NCI-H748 treated with DMSO at 0.1 percent for 48 hours (cell line): ENCODE measurements around the gene SREK1IP1.

Experiments
- DNase-seq: peaks from one replicate; lab custom pipeline; 2025; lab: John Stamatoyannopoulos, UW

Gene SREK1IP1

GRCh38 chr5:64768358-64769312 lies at the start of gene SREK1IP1, which contains the start of gene CWC27:
TSS of gene SREK1IP1 (minus strand) at chr5:64768691. CDS start at chr5:64768517, 174 bp downstream.
TSS of gene CWC27 (plus strand) at chr5:64768930. CDS start at chr5:64769147, 217 bp downstream.
- DNase-seq = peak; percentile 87

GRCh38 chr5:64818245-64818644 lies 49.8 kb upstream of the SREK1IP1 start:
- DNase-seq = no peak

- DNase-seq = no peak
These were observed 45.6 kb upstream of the SREK1IP1 start for GRCh38 chr5:64814073-64814472.

GRCh38 chr5:64811050-64811640 lies 42.7 kb upstream of the SREK1IP1 start:
- DNase-seq = peak; percentile 55

- DNase-seq = no peak
These were observed 39.0 kb upstream of the SREK1IP1 start for GRCh38 chr5:64807520-64807919.

GRCh38 chr5:64806537-64806936 lies 38.0 kb upstream of the SREK1IP1 start:
- DNase-seq = no peak

- DNase-seq = no peak
These were observed 32.4 kb upstream of the SREK1IP1 start for GRCh38 chr5:64800926-64801325.

GRCh38 chr5:64796301-64796700 lies 27.8 kb upstream of the SREK1IP1 start:
- DNase-seq = no peak

- no peak for DNase-seq
These were observed 25.7 kb upstream of the SREK1IP1 start for GRCh38 chr5:64794053-64794770.

- no peak for DNase-seq
These were observed 24.0 kb upstream of the SREK1IP1 start for GRCh38 chr5:64792469-64792868.

GRCh38 chr5:64790210-64790609 lies 21.7 kb upstream of the SREK1IP1 start:
- no peak for DNase-seq

- DNase-seq = no peak
These were observed 21.0 kb upstream of the SREK1IP1 start for GRCh38 chr5:64789457-64789856.

GRCh38 chr5:64788156-64788555 lies 19.7 kb upstream of the SREK1IP1 start:
- DNase-seq = no peak

- DNase-seq = no peak
These were observed 17.9 kb upstream of the SREK1IP1 start for GRCh38 chr5:64786372-64786771.

- DNase-seq = peak; percentile 64
These were observed 16.0 kb upstream of the SREK1IP1 start for GRCh38 chr5:64784451-64785025.

GRCh38 chr5:64775291-64775690 lies 6.8 kb upstream of the SREK1IP1 start:
- DNase-seq = no peak

GRCh38 chr5:64773533-64773932 lies 5.0 kb upstream of the SREK1IP1 start:
- no peak for DNase-seq

- DNase-seq = no peak
These were observed 3.2 kb upstream of the SREK1IP1 start for GRCh38 chr5:64771736-64772135.

- DNase-seq = no peak
These were observed 1.4 kb upstream of the SREK1IP1 start for GRCh38 chr5:64769855-64770254.

GRCh38 chr5:64767959-64768357 lies 533 bp downstream of the SREK1IP1 start:
- no peak for DNase-seq

GRCh38 chr5:64766941-64767340 lies 1.6 kb downstream of the SREK1IP1 start:
- DNase-seq = no peak
